Measurements from ENCODE around the gene GSTCD. TPM values are rescaled to one million over a fixed set of nuclear protein-coding genes. Genes with fewer than 3 reads are reported as not detected.

The GSTCD gene
- total and polyA plus RNA-seq, 9 of the 15 experiments (the other 6 are each of a cell fraction or from before 2014, with no cell fraction given) = 4.5 to 36.3 (median 16.0) TPM

GRCh38 chr4:105708181-105709080 is at the start of gene GSTCD, which contains the start of gene INTS12 (continued):
- TF ChIP-seq FOXO4 (CRISPR knock-in tag; IDR thresholded peaks at IDR 0.05) = no peak
- no peak for TF ChIP-seq MED1 (CRISPR knock-in tag; IDR thresholded peaks at IDR 0.05; ENCODE audit: borderline replicate concordance)
- TF ChIP-seq DNMT1 (IDR thresholded peaks at IDR 0.05) = no peak
- 0 out of 2 replicates have a peak, but pooled peaks have one; percentile 78 for TF ChIP-seq NR2C2 (CRISPR knock-in tag; IDR thresholded peaks at IDR 0.05)
- TF ChIP-seq NR2C2 (tag; IDR thresholded peaks at IDR 0.05) = no peak
- TF ChIP-seq CSDE1 (IDR thresholded peaks at IDR 0.05) = peak in 1 of 2 experiments; percentile 69; a peak in 2 of 4 replicates
- peak; percentile 97 for TF ChIP-seq SP1 (CRISPR knock-in tag; IDR thresholded peaks at IDR 0.05)
- peak; percentile 87 for TF ChIP-seq TOE1 (IDR thresholded peaks at IDR 0.05; ENCODE audit: borderline replicate concordance)
- 0 out of 2 replicates have a peak, but pooled peaks have one; percentile 0 for TF ChIP-seq TOE1 (CRISPR knock-in tag; IDR thresholded peaks at IDR 0.05; ENCODE audit: borderline replicate concordance, low read depth)
- peak; percentile 80 for TF ChIP-seq HLTF (IDR thresholded peaks at IDR 0.05)
- peak; percentile 78 for TF ChIP-seq RBM22 (IDR thresholded peaks at IDR 0.05; ENCODE audit: low read depth, low read length, poor library complexity, severe bottlenecking)
- no peak for TF ChIP-seq HSF4 (CRISPR knock-in tag; IDR thresholded peaks at IDR 0.05; ENCODE audit: borderline replicate concordance)
- TF ChIP-seq ZNF551 (CRISPR knock-in tag; IDR thresholded peaks at IDR 0.05) = no peak
- TF ChIP-seq UBTF (IDR thresholded peaks at IDR 0.05; ENCODE audit: borderline replicate concordance in 1 of 2, low read depth in 2 of 2, low read length in 2 of 2) = peak; percentile 92
- TF ChIP-seq YY1 (IDR thresholded peaks at IDR 0.05; ENCODE audit: borderline replicate concordance in 1 of 3, control insufficient read depth in 1 of 3, extremely low read depth in 1 of 3, insufficient read depth in 3 of 3, insufficient read length in 1 of 3, insufficient replicate concordance in 2 of 3, low read depth in 1 of 3, low read length in 2 of 3) = peak; percentile 8 to 83 (median 78)
- TF ChIP-seq CXXC5 (CRISPR knock-in tag; IDR thresholded peaks at IDR 0.05) = peak; percentile 79
- TF ChIP-seq ELF1 (tag; IDR thresholded peaks at IDR 0.05) = peak; percentile 79
- TF ChIP-seq, protein P1, sequence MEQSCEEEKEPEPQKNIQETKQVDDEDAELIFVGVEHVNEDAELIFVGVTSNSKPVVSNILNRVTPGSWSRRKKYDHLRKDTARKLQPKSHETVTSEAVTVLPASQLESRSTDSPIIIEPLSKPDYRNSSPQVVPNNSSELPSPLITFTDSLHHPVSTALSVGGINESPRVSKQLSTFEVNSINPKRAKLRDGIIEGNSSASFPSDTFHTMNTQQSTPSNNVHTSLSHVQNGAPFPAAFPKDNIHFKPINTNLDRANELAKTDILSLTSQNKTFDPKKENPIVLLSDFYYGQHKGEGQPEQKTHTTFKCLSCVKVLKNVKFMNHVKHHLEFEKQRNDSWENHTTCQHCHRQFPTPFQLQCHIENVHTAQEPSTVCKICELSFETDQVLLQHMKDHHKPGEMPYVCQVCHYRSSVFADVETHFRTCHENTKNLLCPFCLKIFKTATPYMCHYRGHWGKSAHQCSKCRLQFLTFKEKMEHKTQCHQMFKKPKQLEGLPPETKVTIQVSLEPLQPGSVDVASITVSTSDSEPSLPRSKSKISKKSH (CRISPR knock-in tag; IDR thresholded peaks at IDR 0.05) = no peak
- TF ChIP-seq KAT8 (IDR thresholded peaks at IDR 0.05; ENCODE audit: low read depth) = no peak; the same call in 1 of the 2 replicates
- TF ChIP-seq CREB3L1 (IDR thresholded peaks at IDR 0.05; ENCODE audit: borderline replicate concordance, low read depth) = no peak
